ENCODE measurements around the gene APOBEC2.

The APOBEC2 gene

DNA sequence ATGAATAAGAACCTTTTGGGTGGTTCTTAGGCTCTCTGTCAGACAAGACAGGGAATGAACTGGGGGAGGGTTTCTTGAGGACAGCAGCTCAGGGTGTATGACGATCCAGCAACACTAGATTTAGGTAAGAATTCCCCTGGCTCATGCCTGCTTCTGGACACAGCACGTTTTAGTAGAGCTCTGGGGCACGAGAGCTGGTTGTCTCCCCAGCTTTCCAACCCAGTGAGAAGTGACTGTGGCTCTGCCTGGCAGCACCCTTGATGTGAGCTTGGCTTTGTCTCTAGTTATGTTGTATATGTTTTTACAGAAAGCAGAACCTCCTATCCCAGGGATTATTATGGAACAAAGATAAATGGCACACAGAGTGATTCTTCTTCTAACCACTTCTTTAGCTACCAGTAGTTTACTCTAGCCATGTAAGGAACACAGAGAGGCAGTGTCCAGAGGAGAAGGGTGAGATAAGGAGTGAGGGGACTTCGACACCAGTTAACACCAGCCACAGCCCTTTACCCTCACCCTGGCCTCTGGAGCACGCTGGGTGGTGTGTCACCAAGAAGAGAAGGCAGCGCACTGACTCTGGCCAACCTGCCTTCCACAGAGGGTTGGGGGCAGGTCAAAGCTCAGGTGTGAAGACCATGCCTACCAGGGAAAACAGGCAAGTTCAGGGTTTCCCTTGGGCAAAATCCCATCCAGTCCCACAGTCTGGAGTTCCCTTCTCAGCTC lies 3.9 kb downstream of the APOBEC2 start:
- no peak for TF ChIP-seq CTCF (IDR thresholded peaks at IDR 0.05)

GRCh38 chr6:41058783-41059181 lies 5.8 kb downstream of the APOBEC2 start:
- TF ChIP-seq CTCF (IDR thresholded peaks at IDR 0.05), result no peak

DNA sequence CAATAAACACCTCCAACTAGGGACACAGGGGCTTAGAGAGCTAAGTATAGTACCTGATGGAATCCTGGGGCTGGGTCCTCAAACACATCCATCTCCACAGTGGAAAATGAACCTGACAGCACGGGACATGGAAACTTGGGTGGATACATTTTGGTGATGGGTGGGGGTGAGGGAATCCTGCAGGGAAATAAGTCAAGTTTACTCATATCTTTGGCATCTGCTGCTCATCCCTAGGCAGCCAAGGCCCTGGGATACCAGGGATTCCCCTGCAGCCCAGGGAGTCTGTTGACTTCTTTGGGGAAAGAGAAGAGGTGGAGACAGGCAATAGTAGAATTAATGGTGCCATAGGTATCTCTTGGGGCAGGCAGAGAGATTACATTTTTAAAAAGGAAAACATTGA lies 6.6 kb downstream of the APOBEC2 start:
- no peak for TF ChIP-seq CTCF (IDR thresholded peaks at IDR 0.05)

GRCh38 chr6:41061196-41061726 lies 8.3 kb downstream of the APOBEC2 start:
- no peak for TF ChIP-seq CTCF (IDR thresholded peaks at IDR 0.05)

GRCh38 chr6:41062056-41062455 lies 9.1 kb downstream of the APOBEC2 start:
- TF ChIP-seq CTCF (IDR thresholded peaks at IDR 0.05), result no peak

GRCh38 chr6:41063884-41064285 lies 10.9 kb downstream of the APOBEC2 start:
- no peak for TF ChIP-seq CTCF (IDR thresholded peaks at IDR 0.05)

GRCh38 chr6:41064841-41065240 lies 11.8 kb downstream of the APOBEC2 start:
- TF ChIP-seq CTCF (IDR thresholded peaks at IDR 0.05), result no peak

Data from LNCAP (cell line).